ENCODE data around the gene SLC9B2. TPM values are rescaled to one million over a fixed set of nuclear protein-coding genes. Genes with fewer than 3 reads are reported as not detected.

Gene SLC9B2
- total and polyA plus RNA-seq, 2 experiments from 2014 or later = 4.4 to 13.0 TPM

DNA sequence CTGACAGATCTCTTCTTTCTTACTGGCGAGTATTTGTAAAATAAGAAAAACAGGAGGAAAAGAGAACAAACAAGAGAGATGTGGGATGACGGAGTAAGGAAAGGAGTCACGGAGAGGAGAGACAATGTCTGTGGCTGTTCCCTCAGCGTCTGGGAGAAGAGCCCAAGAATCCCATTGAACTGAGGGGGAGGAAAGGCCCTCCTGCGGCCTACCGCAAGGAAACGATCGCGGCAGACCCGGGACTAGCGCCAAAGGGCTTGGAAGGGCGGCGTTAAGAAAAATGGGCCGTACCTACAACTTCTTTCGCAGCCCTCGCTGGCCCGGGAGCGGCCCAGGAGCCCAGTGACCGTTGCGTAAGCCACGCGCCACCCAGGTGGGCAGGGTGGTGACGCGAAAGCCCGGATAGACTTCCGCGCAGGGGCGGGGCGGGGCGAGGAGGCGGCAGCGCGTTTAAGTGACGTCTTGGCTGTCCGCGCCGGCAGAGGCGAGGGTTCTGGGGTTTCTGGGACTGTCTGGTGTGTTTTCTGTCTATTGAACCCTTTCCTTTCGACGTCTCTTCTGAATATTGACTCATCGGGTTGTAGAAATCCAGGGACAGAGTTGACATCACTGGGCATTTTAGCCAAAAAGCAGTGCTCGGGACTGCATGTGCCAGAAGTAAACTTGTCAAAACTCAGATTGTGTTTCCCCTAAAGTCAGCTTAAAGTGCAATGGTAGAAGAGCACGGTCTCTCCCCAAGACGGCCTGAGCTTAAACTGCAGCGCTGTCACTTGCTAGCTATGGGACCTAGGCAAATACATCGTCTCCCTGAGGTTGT lies 57.0 kb downstream of the SLC9B2 start, which contains the start of gene SLC9B1:
Gene SLC9B1, minus strand, starts transcription at position 398 of the 817 bp plus-strand sequence. CDS start 27,994 bp downstream, outside the sequence.
- H3K9me3 Mint-ChIP-seq = peaks cover 10% of the 10 kb centered on the region
- Histone ChIP-seq H4K20me1 (replicated peaks; ENCODE audit: insufficient read depth) (no peaks in the 10 kb centered on the region), H3K4me2 (peak within 1 kb of the TSS; percentile 91), H3K36me3 (ENCODE audit: insufficient read depth) (no peaks in the 10 kb centered on the region), H3K27me3 (ENCODE audit: insufficient read depth) (no peaks in the 10 kb centered on the region), H3K4me3 (peak within 1 kb of the TSS; percentile 81), H3K9me2 (ENCODE audit: insufficient read depth) (no peaks in the 10 kb centered on the region), H3K79me2 (replicated peaks; ENCODE audit: insufficient read depth) (no peaks in the 10 kb centered on the region), H3K27ac (ENCODE audit: low read depth) (peak within 1 kb of the TSS; percentile 98), H2AFZ (peak within 1 kb of the TSS; percentile 98), H3K4me1 (ENCODE audit: insufficient read depth) (no peaks in the 10 kb centered on the region; the same call in 1 of the 2 replicates), H3F3A (replicated peaks; ENCODE audit: low read depth) (0 out of 2 replicates have a peak, but pooled peaks cover 7% of the 10 kb centered on the region)
- peak; percentile 98 for DNase-seq (ENCODE audit: low spot score)
- peak; percentile 98 for ATAC-seq
- peak within 1 kb of the TSS; percentile 98 for H3K27ac Mint-ChIP-seq
- no peaks in the 10 kb centered on the region for H3K4me1 Mint-ChIP-seq
- H3K27me3 Mint-ChIP-seq (ENCODE audit: insufficient read depth, low read depth, poor library complexity) = peaks cover 7% of the 10 kb centered on the region
- peaks cover 8% of the 10 kb centered on the region; the same call in 2 of the 3 replicates for H3K36me3 Mint-ChIP-seq (ENCODE audit: low read depth)
- no peak for TF ChIP-seq EZH2phosphoT487 (IDR thresholded peaks at IDR 0.05; ENCODE audit: unreplicated experiment)
- TF ChIP-seq NANOG (IDR thresholded peaks at IDR 0.05; ENCODE audit: borderline replicate concordance) = no peak
- no peak for TF ChIP-seq EZH2 (IDR thresholded peaks at IDR 0.05; ENCODE audit: low read depth, unreplicated experiment)
- TF ChIP-seq, protein P1, sequence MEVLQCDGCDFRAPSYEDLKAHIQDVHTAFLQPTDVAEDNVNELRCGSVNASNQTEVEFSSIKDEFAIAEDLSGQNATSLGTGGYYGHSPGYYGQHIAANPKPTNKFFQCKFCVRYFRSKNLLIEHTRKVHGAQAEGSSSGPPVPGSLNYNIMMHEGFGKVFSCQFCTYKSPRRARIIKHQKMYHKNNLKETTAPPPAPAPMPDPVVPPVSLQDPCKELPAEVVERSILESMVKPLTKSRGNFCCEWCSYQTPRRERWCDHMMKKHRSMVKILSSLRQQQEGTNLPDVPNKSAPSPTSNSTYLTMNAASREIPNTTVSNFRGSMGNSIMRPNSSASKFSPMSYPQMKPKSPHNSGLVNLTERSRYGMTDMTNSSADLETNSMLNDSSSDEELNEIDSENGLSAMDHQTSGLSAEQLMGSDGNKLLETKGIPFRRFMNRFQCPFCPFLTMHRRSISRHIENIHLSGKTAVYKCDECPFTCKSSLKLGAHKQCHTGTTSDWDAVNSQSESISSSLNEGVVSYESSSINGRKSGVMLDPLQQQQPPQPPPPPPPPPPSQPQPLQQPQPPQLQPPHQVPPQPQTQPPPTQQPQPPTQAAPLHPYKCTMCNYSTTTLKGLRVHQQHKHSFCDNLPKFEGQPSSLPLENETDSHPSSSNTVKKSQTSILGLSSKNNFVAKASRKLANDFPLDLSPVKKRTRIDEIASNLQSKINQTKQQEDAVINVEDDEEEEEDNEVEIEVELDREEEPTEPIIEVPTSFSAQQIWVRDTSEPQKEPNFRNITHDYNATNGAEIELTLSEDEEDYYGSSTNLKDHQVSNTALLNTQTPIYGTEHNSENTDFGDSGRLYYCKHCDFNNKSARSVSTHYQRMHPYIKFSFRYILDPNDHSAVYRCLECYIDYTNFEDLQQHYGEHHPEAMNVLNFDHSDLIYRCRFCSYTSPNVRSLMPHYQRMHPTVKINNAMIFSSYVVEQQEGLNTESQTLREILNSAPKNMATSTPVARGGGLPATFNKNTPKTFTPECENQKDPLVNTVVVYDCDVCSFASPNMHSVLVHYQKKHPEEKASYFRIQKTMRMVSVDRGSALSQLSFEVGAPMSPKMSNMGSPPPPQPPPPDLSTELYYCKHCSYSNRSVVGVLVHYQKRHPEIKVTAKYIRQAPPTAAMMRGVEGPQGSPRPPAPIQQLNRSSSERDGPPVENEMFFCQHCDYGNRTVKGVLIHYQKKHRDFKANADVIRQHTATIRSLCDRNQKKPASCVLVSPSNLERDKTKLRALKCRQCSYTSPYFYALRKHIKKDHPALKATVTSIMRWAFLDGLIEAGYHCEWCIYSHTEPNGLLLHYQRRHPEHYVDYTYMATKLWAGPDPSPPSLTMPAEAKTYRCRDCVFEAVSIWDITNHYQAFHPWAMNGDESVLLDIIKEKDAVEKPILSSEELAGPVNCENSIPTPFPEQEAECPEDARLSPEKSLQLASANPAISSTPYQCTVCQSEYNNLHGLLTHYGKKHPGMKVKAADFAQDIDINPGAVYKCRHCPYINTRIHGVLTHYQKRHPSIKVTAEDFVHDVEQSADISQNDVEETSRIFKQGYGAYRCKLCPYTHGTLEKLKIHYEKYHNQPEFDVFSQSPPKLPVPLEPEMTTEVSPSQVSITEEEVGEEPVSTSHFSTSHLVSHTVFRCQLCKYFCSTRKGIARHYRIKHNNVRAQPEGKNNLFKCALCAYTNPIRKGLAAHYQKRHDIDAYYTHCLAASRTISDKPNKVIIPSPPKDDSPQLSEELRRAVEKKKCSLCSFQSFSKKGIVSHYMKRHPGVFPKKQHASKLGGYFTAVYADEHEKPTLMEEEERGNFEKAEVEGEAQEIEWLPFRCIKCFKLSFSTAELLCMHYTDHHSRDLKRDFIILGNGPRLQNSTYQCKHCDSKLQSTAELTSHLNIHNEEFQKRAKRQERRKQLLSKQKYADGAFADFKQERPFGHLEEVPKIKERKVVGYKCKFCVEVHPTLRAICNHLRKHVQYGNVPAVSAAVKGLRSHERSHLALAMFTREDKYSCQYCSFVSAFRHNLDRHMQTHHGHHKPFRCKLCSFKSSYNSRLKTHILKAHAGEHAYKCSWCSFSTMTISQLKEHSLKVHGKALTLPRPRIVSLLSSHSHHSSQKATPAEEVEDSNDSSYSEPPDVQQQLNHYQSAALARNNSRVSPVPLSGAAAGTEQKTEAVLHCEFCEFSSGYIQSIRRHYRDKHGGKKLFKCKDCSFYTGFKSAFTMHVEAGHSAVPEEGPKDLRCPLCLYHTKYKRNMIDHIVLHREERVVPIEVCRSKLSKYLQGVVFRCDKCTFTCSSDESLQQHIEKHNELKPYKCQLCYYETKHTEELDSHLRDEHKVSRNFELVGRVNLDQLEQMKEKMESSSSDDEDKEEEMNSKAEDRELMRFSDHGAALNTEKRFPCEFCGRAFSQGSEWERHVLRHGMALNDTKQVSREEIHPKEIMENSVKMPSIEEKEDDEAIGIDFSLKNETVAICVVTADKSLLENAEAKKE (CRISPR knock-in tag; IDR thresholded peaks at IDR 0.05) = no peak
- TF ChIP-seq STAT1 (IDR thresholded peaks at IDR 0.05; ENCODE audit: unreplicated experiment) = no peak
- no peak for TF ChIP-seq ZNF114 (CRISPR knock-in tag; IDR thresholded peaks at IDR 0.05)
- TF ChIP-seq, protein P2, sequence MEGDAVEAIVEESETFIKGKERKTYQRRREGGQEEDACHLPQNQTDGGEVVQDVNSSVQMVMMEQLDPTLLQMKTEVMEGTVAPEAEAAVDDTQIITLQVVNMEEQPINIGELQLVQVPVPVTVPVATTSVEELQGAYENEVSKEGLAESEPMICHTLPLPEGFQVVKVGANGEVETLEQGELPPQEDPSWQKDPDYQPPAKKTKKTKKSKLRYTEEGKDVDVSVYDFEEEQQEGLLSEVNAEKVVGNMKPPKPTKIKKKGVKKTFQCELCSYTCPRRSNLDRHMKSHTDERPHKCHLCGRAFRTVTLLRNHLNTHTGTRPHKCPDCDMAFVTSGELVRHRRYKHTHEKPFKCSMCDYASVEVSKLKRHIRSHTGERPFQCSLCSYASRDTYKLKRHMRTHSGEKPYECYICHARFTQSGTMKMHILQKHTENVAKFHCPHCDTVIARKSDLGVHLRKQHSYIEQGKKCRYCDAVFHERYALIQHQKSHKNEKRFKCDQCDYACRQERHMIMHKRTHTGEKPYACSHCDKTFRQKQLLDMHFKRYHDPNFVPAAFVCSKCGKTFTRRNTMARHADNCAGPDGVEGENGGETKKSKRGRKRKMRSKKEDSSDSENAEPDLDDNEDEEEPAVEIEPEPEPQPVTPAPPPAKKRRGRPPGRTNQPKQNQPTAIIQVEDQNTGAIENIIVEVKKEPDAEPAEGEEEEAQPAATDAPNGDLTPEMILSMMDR (conservative IDR thresholded peaks at IDR 0.05; ENCODE audit: low read depth in 2 of 2) = no peak
- TF ChIP-seq, protein P3, sequence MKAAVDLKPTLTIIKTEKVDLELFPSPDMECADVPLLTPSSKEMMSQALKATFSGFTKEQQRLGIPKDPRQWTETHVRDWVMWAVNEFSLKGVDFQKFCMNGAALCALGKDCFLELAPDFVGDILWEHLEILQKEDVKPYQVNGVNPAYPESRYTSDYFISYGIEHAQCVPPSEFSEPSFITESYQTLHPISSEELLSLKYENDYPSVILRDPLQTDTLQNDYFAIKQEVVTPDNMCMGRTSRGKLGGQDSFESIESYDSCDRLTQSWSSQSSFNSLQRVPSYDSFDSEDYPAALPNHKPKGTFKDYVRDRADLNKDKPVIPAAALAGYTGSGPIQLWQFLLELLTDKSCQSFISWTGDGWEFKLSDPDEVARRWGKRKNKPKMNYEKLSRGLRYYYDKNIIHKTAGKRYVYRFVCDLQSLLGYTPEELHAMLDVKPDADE (IDR thresholded peaks at IDR 0.05) = 0 out of 2 replicates have a peak, but pooled peaks have one; percentile 59
- peak; percentile 97 for TF ChIP-seq CREB1 (CRISPR knock-in tag; IDR thresholded peaks at IDR 0.05; ENCODE audit: low read depth)
- TF ChIP-seq, protein P4, sequence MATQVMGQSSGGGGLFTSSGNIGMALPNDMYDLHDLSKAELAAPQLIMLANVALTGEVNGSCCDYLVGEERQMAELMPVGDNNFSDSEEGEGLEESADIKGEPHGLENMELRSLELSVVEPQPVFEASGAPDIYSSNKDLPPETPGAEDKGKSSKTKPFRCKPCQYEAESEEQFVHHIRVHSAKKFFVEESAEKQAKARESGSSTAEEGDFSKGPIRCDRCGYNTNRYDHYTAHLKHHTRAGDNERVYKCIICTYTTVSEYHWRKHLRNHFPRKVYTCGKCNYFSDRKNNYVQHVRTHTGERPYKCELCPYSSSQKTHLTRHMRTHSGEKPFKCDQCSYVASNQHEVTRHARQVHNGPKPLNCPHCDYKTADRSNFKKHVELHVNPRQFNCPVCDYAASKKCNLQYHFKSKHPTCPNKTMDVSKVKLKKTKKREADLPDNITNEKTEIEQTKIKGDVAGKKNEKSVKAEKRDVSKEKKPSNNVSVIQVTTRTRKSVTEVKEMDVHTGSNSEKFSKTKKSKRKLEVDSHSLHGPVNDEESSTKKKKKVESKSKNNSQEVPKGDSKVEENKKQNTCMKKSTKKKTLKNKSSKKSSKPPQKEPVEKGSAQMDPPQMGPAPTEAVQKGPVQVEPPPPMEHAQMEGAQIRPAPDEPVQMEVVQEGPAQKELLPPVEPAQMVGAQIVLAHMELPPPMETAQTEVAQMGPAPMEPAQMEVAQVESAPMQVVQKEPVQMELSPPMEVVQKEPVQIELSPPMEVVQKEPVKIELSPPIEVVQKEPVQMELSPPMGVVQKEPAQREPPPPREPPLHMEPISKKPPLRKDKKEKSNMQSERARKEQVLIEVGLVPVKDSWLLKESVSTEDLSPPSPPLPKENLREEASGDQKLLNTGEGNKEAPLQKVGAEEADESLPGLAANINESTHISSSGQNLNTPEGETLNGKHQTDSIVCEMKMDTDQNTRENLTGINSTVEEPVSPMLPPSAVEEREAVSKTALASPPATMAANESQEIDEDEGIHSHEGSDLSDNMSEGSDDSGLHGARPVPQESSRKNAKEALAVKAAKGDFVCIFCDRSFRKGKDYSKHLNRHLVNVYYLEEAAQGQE (IDR thresholded peaks at IDR 0.05; ENCODE audit: unreplicated experiment) = no peak
- no peak for TF ChIP-seq JUNB (IDR thresholded peaks at IDR 0.05; ENCODE audit: unreplicated experiment)
- no peak for TF ChIP-seq ZNF331 (CRISPR knock-in tag; IDR thresholded peaks at IDR 0.05; ENCODE audit: low read depth)
- peak; percentile 85 for TF ChIP-seq POLR2AphosphoS5 (IDR thresholded peaks at IDR 0.05; ENCODE audit: low read depth)
- peak within 1 kb of the TSS; percentile 86 for H3K4me3 Mint-ChIP-seq
